G401 (cell line): ENCODE data around the gene FBLN1. TPM values are rescaled to one million over a fixed set of nuclear protein-coding genes. Genes with fewer than 3 reads are reported as not detected.
A peak's percentile ranks its signal among the peaks of the same experiment; 100 is the strongest.
"Not testable (repeated sequence)": the region's sequence is repeated elsewhere in the genome, so short reads cannot be mapped to it uniquely, and the experiment has no call there.

Experiments
- DNase-seq: peaks from one replicate; pipeline ENCODE4 v3.0.0-alpha.2; 2015; ENCODE audit warnings: low spot score
- in situ Hi-C: cut with HindIII; loops from 2 replicates; pipeline ENCODE4 v1.10.0; 2016; ENCODE audit warnings: low sequenced_read_pairs, mixed read lengths
- total RNA-seq: library from RNA; depleted of rRNA; stranded (reverse); fragments of >200 nt; shearing (Covaris generic); gene quantifications from 2 replicates; pipeline ENCODE4 v1.2.3, GENCODE V29; 2014

FBLN1 gene
- total RNA-seq, 1 experiment from 2014 or later = 128 TPM

- no peak for DNase-seq
- in situ Hi-C loops = no loop called here
These were observed 19.8 kb downstream of the FBLN1 start for GRCh38 chr22:45522462-45522861.

DNA sequence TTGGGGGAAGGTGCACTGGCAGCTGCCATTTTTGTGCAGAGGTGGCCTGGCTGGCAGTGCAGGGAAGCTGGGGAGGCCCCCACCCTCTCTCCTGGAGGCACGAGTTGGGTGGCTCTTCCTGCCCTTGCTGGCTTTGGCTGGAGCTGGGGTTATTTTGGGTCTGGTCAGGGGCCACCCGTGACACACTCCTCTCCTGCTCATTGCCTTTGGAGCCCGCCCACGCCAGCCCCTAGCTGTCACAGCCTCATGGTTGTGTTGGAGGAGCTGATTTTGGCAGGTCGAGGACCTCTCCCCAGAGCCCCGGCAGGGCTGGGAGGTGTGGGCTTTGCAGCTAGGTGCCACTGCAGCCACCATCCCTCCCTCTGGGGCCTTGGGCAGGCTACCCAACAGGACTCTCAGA lies 21.5 kb downstream of the FBLN1 start:
- in situ Hi-C loops = no loop called here
- no peak for DNase-seq

DNA sequence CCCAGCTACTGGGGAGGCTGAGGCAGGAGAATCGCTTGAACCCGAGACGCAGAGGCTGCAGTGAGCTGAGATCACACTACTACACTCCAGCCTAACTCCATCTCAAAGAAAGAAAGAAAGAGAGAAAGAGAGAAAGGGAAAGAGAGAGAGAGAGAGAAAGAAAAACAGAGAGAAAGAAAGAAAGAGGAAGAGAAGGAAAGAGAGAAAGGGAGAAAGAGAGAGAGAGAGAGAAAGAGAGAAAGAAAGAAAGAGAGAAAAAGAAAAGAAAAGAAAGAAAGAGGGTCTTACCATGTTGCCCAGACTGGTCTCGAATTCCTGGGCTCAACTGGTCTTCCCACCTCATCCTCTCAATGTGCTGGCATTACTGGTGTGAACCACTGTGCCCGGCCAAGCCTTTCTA lies 22.3 kb downstream of the FBLN1 start:
- in situ Hi-C loops = no loop called here
- no peak for DNase-seq

- DNase-seq = no peak
- in situ Hi-C loops = no loop called here
These were observed 22.8 kb downstream of the FBLN1 start for GRCh38 chr22:45525480-45525879.

DNA sequence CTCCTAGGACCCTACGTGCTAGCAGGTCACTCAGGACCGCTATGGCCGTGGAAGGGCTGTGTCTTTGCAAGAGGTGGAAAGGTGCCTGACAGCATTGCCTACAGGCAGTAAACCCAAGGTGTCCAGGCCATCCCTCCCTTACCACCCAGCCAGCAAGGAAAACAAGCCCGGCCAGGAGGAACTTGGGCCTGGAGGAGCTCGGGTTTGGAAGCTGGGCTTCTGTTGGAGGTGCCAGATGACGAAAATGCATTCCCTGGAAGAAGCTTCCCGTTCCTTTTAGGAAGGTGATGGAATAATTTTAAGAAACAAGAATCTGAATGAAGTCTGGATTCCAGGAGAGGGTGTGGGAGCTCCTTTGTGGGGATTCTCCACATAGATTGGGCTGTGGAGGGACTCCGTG lies 23.6 kb downstream of the FBLN1 start:
- in situ Hi-C loops = no loop called here

DNA sequence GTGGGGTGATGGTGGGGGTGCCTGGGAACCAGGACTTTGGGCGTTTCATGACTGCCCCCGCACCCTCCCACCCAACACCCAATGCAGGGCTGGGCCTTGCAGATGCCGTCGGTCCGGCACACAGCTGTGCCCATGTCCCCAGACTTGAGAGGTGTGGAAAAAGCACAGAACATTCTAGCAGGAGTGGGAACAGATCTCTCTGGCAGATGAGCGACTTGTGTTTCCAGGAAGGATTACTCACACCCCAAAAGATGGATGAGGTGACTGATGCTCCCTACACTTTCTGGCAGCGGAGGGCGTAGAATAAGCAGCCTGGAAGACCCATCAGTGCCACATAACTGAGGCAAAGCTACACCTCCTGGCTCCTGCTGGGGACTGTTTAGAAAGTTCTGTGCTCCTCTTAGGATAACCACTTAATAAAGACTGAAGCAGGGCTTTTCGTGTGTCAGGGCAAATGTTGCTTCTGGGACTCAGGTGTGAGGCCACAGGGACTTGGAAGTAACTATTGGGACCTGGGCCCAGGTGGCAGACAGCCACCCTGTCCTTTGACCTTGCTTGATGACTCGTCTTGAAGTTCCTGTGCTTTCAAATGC lies 24.2 kb downstream of the FBLN1 start:
- no peak for DNase-seq
- in situ Hi-C loops = no loop called here

More for the DNA sequence above, 23.6 kb downstream of the FBLN1 start:
- no peak for DNase-seq

DNA sequence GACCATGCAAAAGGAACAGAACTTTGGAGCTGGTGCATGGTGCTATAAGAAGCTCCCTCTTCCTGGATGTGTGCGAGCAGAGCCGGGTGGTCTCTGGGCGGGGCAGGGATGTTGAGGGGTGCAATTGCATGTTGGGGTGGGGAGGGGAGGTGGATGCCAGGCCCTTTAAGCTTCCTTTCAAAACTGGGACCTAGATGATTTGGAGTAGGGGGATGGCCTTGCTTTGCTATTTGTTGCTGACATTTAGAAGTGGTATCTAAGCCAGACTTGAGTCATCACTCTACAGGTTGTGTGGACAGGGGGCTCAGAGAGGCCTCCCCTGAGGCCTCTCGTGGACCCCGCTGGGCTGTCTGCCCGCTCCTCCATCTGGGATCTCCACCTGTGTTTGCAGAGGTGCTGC lies 24.8 kb downstream of the FBLN1 start:
- in situ Hi-C loops = no loop called here
- DNase-seq = no peak

GRCh38 chr22:45528046-45528445 lies 25.4 kb downstream of the FBLN1 start:
- in situ Hi-C loops = no loop called here
- DNase-seq = no peak

DNA sequence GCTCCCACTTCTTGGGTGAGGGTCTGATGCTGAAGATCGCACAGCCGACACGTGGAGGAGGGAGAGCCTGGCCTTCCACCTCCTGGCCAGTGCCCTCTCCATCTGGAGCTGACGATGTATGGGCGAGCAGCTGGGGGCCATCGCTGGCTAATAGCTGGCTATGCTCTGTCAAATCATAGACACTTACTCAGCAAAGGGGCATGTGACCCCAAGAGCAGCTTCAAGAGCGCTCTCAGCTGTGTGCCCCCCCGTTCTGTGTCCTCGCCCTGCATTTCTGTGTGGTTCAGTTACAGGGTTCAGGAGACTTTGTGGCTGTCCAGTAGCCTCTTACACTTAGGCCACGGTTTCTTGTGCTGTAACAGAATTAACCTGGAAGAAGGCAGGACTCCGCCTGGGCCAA lies 26.4 kb downstream of the FBLN1 start:
- in situ Hi-C loops = no loop called here
- DNase-seq = no peak

- in situ Hi-C loops = no loop called here
- no peak for DNase-seq
These were observed 27.4 kb downstream of the FBLN1 start for GRCh38 chr22:45529971-45530575.

DNA sequence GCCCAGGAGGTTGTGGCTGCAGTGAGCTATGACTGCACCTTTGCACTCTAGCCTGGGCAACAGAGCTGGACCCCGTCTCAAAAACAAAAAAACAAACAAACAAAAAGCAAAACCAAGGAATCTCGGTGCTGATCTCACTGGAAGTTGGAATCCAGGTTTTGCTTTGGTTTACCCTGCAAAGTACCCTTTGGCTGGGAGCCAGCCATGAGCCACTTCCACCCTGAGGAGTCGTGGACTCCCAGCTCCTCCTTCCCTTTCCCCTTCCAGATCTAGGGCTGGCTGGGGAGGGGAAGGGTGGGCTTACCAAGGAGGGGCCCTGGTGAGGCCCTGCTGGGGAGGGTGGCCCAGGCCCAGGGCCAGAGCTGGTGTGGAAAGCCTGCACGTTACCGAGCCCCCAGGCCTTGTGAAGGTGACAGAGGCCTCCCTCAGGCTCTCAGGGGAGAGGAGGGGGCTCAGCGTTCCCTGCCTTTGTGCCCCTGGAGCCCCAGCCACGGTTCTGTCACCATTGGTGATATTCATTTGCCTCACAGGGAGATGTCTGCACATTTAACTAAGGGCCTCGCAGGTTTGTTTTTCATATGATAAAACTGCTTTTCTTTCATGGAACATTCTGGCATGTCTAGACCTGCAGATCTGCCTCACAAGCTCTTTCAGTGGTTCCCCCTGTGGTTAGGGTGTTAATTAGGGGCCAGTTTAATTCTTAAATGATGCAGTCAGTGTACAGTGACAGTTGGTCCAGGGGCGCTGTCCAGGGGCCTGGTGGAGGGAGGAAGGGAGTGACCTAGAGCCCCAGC lies 29.0 kb downstream of the FBLN1 start:
- in situ Hi-C loops = no loop called here
- DNase-seq = no peak

DNA sequence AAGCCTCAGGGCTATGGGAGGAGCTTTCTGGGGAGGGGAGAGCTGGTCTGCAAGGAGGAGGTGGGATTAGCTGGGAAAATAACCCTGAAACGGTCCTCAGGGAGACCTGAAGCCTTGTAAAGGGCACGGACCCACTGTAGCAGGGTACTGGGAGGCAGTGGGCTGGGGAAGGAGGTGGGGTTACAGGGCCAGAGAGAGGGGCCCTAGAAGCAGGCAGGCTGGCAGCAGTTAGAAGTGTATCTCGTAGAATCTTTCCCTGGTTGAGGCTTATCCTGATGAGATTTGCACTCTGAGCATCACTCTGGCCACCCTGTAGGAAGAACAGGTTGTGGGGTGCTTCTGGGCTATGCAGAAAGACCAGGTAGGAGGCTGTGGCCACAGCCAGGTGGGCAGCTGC lies 29.6 kb downstream of the FBLN1 start:
- DNase-seq = no peak
- in situ Hi-C loops = no loop called here

- in situ Hi-C loops = no loop called here
- no peak for DNase-seq
These were observed 31.0 kb downstream of the FBLN1 start for GRCh38 chr22:45533703-45534102.

- in situ Hi-C loops = no loop called here
- DNase-seq = peak; percentile 79
These were observed 31.9 kb downstream of the FBLN1 start for GRCh38 chr22:45534339-45535192.

GRCh38 chr22:45535290-45535689 lies 32.6 kb downstream of the FBLN1 start:
- in situ Hi-C loops = no loop called here
- DNase-seq = no peak

GRCh38 chr22:45535835-45536234 lies 33.2 kb downstream of the FBLN1 start:
- DNase-seq, in situ Hi-C loops: not testable (repeated sequence)

GRCh38 chr22:45537734-45538181 lies 35.1 kb downstream of the FBLN1 start:
- peak; percentile 83 for DNase-seq
- in situ Hi-C loops = no loop called here

- in situ Hi-C loops = no loop called here
- no peak for DNase-seq
These were observed 35.6 kb downstream of the FBLN1 start for GRCh38 chr22:45538281-45538680.

DNA sequence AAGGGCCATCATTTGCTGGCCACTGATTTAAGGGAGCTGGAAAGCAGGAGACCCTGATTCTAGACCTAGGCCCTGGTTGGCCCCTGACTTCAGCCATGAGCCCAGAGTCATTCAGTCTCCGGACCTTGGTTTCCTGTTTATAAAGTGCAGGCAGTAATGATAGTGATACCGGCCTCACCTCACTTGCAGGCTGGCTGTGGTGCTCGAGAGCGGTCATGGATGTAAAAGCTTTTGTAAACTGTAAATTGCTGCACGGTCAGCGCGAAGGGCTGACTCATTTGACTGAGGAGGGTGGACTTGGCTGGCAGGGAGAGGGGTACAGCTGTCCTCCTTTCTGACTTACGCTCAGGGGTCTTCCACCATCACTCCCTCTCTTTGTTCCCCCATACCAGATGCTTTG lies 37.4 kb downstream of the FBLN1 start:
- DNase-seq = no peak

More for the DNA sequence above, 37.4 kb downstream of the FBLN1 start:
- in situ Hi-C loops = no loop called here
